GM12878 (cell line): Measurements from ENCODE around the gene ACTR1B. TPM values are rescaled to one million over a fixed set of nuclear protein-coding genes. Genes with fewer than 3 reads are reported as not detected.

Experiments used
- BRCA1 ChIP-seq: IDR thresholded peaks from 2 replicates; pipeline ENCODE4 v1.6.1; 2011; ENCODE audit warnings: low read depth, low read length, improper control_type of control experiment
- CEBPB ChIP-seq, 2 experiments: fragments of 150-350 bp in 1 of 2; IDR thresholded peaks; 2 replicates each; pipeline ENCODE4 v1.6.1; 2012 to 2014; ENCODE audit warnings: low read depth in 2 of 2, low read length in 2 of 2, borderline replicate concordance in 1 of 2, inconsistent platforms in 1 of 2
- FOS ChIP-seq: IDR thresholded peaks from 3 replicates; pipeline ENCODE4 v1.6.1; 2011; ENCODE audit warnings: borderline replicate concordance; ENCODE audit not compliant: insufficient read length; ENCODE audit errors: extremely low read depth
- FOXK2 ChIP-seq: fragments of 450-650 bp; IDR thresholded peaks from 2 replicates; pipeline ENCODE4 v1.6.1; 2017; ENCODE audit warnings: mild to moderate bottlenecking, moderate library complexity
- HDAC6 ChIP-seq: fragments of 200-600 bp; sonication (generic); IDR thresholded peaks from one replicate; pipeline ENCODE4 v1.8.0; 2017; ENCODE audit warnings: antibody characterized with exemption; ENCODE audit not compliant: unreplicated experiment
- MYB ChIP-seq: fragments of 150-350 bp; IDR thresholded peaks from 2 replicates; pipeline ENCODE4 v1.6.1; 2014; ENCODE audit warnings: mild to moderate bottlenecking, low read depth, low read length, borderline replicate concordance
- NR2C2 ChIP-seq: IDR thresholded peaks from 2 replicates; pipeline ENCODE4 v1.6.1; 2011; ENCODE audit warnings: borderline replicate concordance, low read depth; ENCODE audit not compliant: control insufficient read depth, insufficient read length
- POLR2AphosphoS2 ChIP-seq: IDR thresholded peaks from 2 replicates; pipeline ENCODE4 v1.6.1; 2011; ENCODE audit warnings: low read depth, mild to moderate bottlenecking, low read length, improper control_type of control experiment, moderate library complexity
- RAD51 ChIP-seq: fragments of 450-650 bp; IDR thresholded peaks from 2 replicates; pipeline ENCODE4 v1.6.1; 2016; ENCODE audit warnings: moderate library complexity, mild to moderate bottlenecking, inconsistent platforms
- TCF3 ChIP-seq: IDR thresholded peaks from 2 replicates; pipeline ENCODE4 v1.6.1; 2012; ENCODE audit warnings: low read depth, mild to moderate bottlenecking, low read length, borderline replicate concordance; ENCODE audit not compliant: insufficient read depth
- polyA plus RNA-seq, 11 experiments: library from polyadenylated mRNA; depleted of rRNA in 4 of 11; unstranded in 6 of 11; stranded (reverse) in 5 of 11; fragments of >200 nt; fragmentation: Nextera tagmentation in 4 of 11; fragmentation: Illumina TruSeq in 1 of 11; extraction: Ambion mirVana in 4 of 11; extraction: Trizol in 1 of 11; gene quantifications; 1 replicate in 1 of 11; 2 replicates in 10 of 11; pipeline versions ENCODE4 v1.2.1 to v1.2.3, GENCODE V29; 2011 to 2016; ENCODE audit warnings: inconsistent platforms in 2 of 11, missing spikeins in 2 of 11, low read depth in 1 of 11
- total RNA-seq, 4 experiments: library from RNA; depleted of rRNA in 3 of 4; stranded (reverse); fragments of >200 nt in 3 of 4; fragmentation: Illumina TruSeq in 1 of 4; extraction: Trizol in 1 of 4; gene quantifications; 2 replicates each; pipeline versions ENCODE4 v1.2.1 to v1.2.3, GENCODE V29; 2013 to 2021
- TF ChIP-seq, protein P1 (sequence below): IDR thresholded peaks from 2 replicates; pipeline ENCODE4 v1.6.1; 2012; ENCODE audit warnings: low read depth, low read length, improper control_type of control experiment
- TF ChIP-seq, protein P2 (sequence below): fragments of 450-650 bp; IDR thresholded peaks from 2 replicates; pipeline ENCODE4 v1.6.1; 2017; ENCODE audit warnings: mild to moderate bottlenecking, moderate library complexity
- TF ChIP-seq, protein P3 (sequence below): fragments of 450-650 bp; IDR thresholded peaks from 2 replicates; pipeline ENCODE4 v1.6.1; 2014; ENCODE audit warnings: mild to moderate bottlenecking
- TF ChIP-seq, protein P4 (sequence below): IDR thresholded peaks from 2 replicates; pipeline ENCODE4 v1.6.1; 2011; ENCODE audit warnings: borderline replicate concordance, low read depth, mild to moderate bottlenecking, moderate library complexity, low read length; ENCODE audit not compliant: insufficient read depth, poor library complexity, severe bottlenecking
- TF ChIP-seq, protein P5 (sequence below): fragments of 450-650 bp; IDR thresholded peaks from 2 replicates; pipeline ENCODE4 v1.6.1; 2017; ENCODE audit warnings: mild to moderate bottlenecking, moderate library complexity

The ACTR1B gene
- total and polyA plus RNA-seq, 10 of the 15 experiments (the other 5 are each of a cell fraction or from before 2014, with no cell fraction given): 1.3 to 62.8 (median 44.8) TPM

DNA sequence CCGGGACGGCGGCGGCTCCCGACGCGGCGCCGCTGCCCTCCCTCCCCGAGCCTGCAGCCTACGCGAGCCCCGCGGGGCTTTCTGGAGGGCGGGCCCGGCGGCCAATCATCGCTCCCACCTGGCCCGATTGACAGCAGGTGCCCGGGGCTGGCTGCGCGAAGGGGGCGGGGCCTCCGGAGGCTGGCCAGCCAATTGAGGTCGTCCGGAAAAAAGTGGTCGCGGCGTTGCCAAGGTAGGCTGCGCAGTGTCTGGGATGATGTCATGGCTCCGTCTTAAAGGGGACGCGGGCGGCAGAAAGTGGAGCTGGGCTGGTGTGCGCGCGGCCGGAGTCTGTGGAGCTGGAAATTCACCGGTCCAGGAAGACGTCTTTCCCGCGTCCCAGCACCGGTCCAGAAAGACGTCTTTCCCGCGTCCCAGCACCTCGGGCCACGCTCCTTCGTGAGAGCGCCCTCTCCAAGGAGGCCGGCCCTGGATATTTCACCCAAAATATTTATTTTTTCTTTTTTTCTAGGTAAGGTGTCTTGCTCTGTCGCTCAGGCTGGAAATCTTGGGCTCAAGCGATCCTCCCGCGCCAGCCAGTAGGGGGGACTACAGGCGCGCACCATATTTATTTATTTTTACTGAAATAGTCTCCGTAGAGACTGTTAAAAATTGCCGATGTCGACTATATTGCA is at the start of gene ACTR1B (continued):
- TF ChIP-seq, protein P1, sequence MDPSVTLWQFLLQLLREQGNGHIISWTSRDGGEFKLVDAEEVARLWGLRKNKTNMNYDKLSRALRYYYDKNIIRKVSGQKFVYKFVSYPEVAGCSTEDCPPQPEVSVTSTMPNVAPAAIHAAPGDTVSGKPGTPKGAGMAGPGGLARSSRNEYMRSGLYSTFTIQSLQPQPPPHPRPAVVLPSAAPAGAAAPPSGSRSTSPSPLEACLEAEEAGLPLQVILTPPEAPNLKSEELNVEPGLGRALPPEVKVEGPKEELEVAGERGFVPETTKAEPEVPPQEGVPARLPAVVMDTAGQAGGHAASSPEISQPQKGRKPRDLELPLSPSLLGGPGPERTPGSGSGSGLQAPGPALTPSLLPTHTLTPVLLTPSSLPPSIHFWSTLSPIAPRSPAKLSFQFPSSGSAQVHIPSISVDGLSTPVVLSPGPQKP: no peak; the same call in 1 of the 2 replicates
- 0 out of 2 replicates have a peak, but pooled peaks have one; percentile 18 for TF ChIP-seq BRCA1
- TF ChIP-seq, protein P2, sequence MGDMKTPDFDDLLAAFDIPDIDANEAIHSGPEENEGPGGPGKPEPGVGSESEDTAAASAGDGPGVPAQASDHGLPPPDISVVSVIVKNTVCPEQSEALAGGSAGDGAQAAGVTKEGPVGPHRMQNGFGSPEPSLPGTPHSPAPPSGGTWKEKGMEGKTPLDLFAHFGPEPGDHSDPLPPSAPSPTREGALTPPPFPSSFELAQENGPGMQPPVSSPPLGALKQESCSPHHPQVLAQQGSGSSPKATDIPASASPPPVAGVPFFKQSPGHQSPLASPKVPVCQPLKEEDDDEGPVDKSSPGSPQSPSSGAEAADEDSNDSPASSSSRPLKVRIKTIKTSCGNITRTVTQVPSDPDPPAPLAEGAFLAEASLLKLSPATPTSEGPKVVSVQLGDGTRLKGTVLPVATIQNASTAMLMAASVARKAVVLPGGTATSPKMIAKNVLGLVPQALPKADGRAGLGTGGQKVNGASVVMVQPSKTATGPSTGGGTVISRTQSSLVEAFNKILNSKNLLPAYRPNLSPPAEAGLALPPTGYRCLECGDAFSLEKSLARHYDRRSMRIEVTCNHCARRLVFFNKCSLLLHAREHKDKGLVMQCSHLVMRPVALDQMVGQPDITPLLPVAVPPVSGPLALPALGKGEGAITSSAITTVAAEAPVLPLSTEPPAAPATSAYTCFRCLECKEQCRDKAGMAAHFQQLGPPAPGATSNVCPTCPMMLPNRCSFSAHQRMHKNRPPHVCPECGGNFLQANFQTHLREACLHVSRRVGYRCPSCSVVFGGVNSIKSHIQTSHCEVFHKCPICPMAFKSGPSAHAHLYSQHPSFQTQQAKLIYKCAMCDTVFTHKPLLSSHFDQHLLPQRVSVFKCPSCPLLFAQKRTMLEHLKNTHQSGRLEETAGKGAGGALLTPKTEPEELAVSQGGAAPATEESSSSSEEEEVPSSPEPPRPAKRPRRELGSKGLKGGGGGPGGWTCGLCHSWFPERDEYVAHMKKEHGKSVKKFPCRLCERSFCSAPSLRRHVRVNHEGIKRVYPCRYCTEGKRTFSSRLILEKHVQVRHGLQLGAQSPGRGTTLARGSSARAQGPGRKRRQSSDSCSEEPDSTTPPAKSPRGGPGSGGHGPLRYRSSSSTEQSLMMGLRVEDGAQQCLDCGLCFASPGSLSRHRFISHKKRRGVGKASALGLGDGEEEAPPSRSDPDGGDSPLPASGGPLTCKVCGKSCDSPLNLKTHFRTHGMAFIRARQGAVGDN: no peak
- TF ChIP-seq FOS: peak; percentile 23
- TF ChIP-seq HDAC6: no peak
- no peak for TF ChIP-seq MYB
- no peak for TF ChIP-seq RAD51
- TF ChIP-seq POLR2AphosphoS2: peak; percentile 52; the same call in 1 of the 2 replicates
- TF ChIP-seq, protein P3, sequence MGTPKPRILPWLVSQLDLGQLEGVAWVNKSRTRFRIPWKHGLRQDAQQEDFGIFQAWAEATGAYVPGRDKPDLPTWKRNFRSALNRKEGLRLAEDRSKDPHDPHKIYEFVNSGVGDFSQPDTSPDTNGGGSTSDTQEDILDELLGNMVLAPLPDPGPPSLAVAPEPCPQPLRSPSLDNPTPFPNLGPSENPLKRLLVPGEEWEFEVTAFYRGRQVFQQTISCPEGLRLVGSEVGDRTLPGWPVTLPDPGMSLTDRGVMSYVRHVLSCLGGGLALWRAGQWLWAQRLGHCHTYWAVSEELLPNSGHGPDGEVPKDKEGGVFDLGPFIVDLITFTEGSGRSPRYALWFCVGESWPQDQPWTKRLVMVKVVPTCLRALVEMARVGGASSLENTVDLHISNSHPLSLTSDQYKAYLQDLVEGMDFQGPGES: peak; percentile 82
- no peak for TF ChIP-seq FOXK2
- TF ChIP-seq, protein P4, sequence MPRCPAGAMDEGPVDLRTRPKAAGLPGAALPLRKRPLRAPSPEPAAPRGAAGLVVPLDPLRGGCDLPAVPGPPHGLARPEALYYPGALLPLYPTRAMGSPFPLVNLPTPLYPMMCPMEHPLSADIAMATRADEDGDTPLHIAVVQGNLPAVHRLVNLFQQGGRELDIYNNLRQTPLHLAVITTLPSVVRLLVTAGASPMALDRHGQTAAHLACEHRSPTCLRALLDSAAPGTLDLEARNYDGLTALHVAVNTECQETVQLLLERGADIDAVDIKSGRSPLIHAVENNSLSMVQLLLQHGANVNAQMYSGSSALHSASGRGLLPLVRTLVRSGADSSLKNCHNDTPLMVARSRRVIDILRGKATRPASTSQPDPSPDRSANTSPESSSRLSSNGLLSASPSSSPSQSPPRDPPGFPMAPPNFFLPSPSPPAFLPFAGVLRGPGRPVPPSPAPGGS: no peak
- TF ChIP-seq, protein P5, sequence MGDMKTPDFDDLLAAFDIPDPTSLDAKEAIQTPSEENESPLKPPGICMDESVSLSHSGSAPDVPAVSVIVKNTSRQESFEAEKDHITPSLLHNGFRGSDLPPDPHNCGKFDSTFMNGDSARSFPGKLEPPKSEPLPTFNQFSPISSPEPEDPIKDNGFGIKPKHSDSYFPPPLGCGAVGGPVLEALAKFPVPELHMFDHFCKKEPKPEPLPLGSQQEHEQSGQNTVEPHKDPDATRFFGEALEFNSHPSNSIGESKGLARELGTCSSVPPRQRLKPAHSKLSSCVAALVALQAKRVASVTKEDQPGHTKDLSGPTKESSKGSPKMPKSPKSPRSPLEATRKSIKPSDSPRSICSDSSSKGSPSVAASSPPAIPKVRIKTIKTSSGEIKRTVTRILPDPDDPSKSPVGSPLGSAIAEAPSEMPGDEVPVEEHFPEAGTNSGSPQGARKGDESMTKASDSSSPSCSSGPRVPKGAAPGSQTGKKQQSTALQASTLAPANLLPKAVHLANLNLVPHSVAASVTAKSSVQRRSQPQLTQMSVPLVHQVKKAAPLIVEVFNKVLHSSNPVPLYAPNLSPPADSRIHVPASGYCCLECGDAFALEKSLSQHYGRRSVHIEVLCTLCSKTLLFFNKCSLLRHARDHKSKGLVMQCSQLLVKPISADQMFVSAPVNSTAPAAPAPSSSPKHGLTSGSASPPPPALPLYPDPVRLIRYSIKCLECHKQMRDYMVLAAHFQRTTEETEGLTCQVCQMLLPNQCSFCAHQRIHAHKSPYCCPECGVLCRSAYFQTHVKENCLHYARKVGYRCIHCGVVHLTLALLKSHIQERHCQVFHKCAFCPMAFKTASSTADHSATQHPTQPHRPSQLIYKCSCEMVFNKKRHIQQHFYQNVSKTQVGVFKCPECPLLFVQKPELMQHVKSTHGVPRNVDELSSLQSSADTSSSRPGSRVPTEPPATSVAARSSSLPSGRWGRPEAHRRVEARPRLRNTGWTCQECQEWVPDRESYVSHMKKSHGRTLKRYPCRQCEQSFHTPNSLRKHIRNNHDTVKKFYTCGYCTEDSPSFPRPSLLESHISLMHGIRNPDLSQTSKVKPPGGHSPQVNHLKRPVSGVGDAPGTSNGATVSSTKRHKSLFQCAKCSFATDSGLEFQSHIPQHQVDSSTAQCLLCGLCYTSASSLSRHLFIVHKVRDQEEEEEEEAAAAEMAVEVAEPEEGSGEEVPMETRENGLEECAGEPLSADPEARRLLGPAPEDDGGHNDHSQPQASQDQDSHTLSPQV: no peak
- TF ChIP-seq NR2C2: no peak
- no peak; a peak in 1 of 4 replicates for TF ChIP-seq CEBPB (IDR thresholded peaks at IDR 0.05; ENCODE audit: borderline replicate concordance in 1 of 2, low read depth in 2 of 2, low read length in 2 of 2)
- 0 out of 2 replicates have a peak, but pooled peaks have one; percentile 33 for TF ChIP-seq TCF3
